ENCODE results near the gene BMAL1. TPM values are rescaled to one million over a fixed set of nuclear protein-coding genes. Genes with fewer than 3 reads are reported as not detected.

The BMAL1 gene
- total RNA-seq, 2 experiments from 2014 or later: 36.0 to 41.0 TPM

- H3K9me3 Mint-ChIP-seq: no peaks in the 10 kb centered on the region
- no peak overlapping the region for H3K27ac Mint-ChIP-seq
- H3K27me3 Mint-ChIP-seq: no peaks in the 10 kb centered on the region
- DNase-seq: no peak
- no peak overlapping the region for H3K4me3 Mint-ChIP-seq
- ChIA-PET CTCF (interaction anchor here (1.0 kb wide), 1 partner anchor 22 kb away, joined by 3 read pairs; no protein-coding TSS in a partner anchor), POLR2A (interaction anchor here (0.8 to 3.0 kb wide), 2 partner anchors 14 to 37 kb away, joined by 3 to 11 read pairs; no protein-coding TSS in a partner anchor)
- H3K36me3 Mint-ChIP-seq (ENCODE audit: low read depth): peaks cover 27% of the 10 kb centered on the region
- peaks cover 33% of the 10 kb centered on the region for H3K4me1 Mint-ChIP-seq
Observed at GRCh38 chr11:13315517-13316432, 38.2 kb downstream of the BMAL1 start.

GRCh38 chr11:13316528-13316961, 39.0 kb downstream of the BMAL1 start:
- Mint-ChIP-seq H3K27me3 (no peaks in the 10 kb centered on the region), H3K36me3 (ENCODE audit: low read depth) (peaks cover 21% of the 10 kb centered on the region), H3K4me1 (peaks cover 32% of the 10 kb centered on the region), H3K9me3 (no peaks in the 10 kb centered on the region), H3K27ac (no peak overlapping the region), H3K4me3 (no peak overlapping the region)
- ChIA-PET CTCF (interaction anchor here (1.3 kb wide), 1 partner anchor 27 kb away, joined by 4 read pairs; no protein-coding TSS in a partner anchor), POLR2A (interaction anchor here (0.8 to 3.0 kb wide), 2 partner anchors 15 to 38 kb away, joined by 3 to 11 read pairs; no protein-coding TSS in a partner anchor)
- DNase-seq: no peak

- CTCF ChIA-PET: interaction anchor here (0.7 to 4.3 kb wide), 3 partner anchors 19 to 1242 kb away, joined by 4 to 35 read pairs (median 5); no protein-coding TSS in a partner anchor
- no peak for DNase-seq
- no peak overlapping the region for H3K27ac Mint-ChIP-seq
- peaks cover 34% of the 10 kb centered on the region for H3K4me1 Mint-ChIP-seq
- POLR2A ChIA-PET: interaction anchor here (1.7 kb wide), 1 partner anchor 39 kb away, joined by 6 read pairs; no protein-coding TSS in a partner anchor
- peaks cover 20% of the 10 kb centered on the region for H3K36me3 Mint-ChIP-seq (ENCODE audit: low read depth)
- H3K9me3 Mint-ChIP-seq: no peaks in the 10 kb centered on the region
- H3K4me3 Mint-ChIP-seq: no peak overlapping the region
- H3K27me3 Mint-ChIP-seq: no peaks in the 10 kb centered on the region
Observed at GRCh38 chr11:13317293-13318080, 39.9 kb downstream of the BMAL1 start.

- Mint-ChIP-seq H3K27ac (peak overlapping the region; percentile 22), H3K4me1 (peaks cover 28% of the 10 kb centered on the region), H3K4me3 (peak overlapping the region; percentile 25), H3K36me3 (ENCODE audit: low read depth) (peaks cover 14% of the 10 kb centered on the region), H3K9me3 (no peaks in the 10 kb centered on the region), H3K27me3 (no peaks in the 10 kb centered on the region)
- POLR2A ChIA-PET: interaction anchor here (1.2 to 1.7 kb wide), 2 partner anchors 22 to 40 kb away, joined by 3 to 6 read pairs; no protein-coding TSS in a partner anchor
- DNase-seq: no peak
- CTCF ChIA-PET: interaction anchor here (0.7 to 4.3 kb wide), 6 partner anchors 11 to 1721 kb away, joined by 3 to 35 read pairs (median 4); no protein-coding TSS in a partner anchor
Observed at GRCh38 chr11:13318498-13319295, 41.1 kb downstream of the BMAL1 start.

GRCh38 chr11:13320688-13321087, 43.1 kb downstream of the BMAL1 start:
- Mint-ChIP-seq H3K4me1 (peaks cover 27% of the 10 kb centered on the region), H3K36me3 (ENCODE audit: low read depth) (peaks cover 10% of the 10 kb centered on the region), H3K27me3 (no peaks in the 10 kb centered on the region), H3K27ac (no peak overlapping the region), H3K4me3 (no peak overlapping the region), H3K9me3 (no peaks in the 10 kb centered on the region)
- no peak for DNase-seq
- ChIA-PET CTCF (interaction anchor here (4.3 kb wide), 1 partner anchor 16 kb away, joined by 35 read pairs; no protein-coding TSS in a partner anchor), POLR2A (no interaction called here)

GRCh38 chr11:13321431-13321830, 43.8 kb downstream of the BMAL1 start:
- ChIA-PET POLR2A (no interaction called here), CTCF (interaction anchor here (4.3 kb wide), 1 partner anchor 15 kb away, joined by 35 read pairs; no protein-coding TSS in a partner anchor)
- no peak overlapping the region for H3K4me3 Mint-ChIP-seq
- H3K9me3 Mint-ChIP-seq: no peaks in the 10 kb centered on the region
- peaks cover 21% of the 10 kb centered on the region for H3K4me1 Mint-ChIP-seq
- no peaks in the 10 kb centered on the region for H3K27me3 Mint-ChIP-seq
- no peak overlapping the region for H3K27ac Mint-ChIP-seq
- no peak for DNase-seq
- peaks cover 10% of the 10 kb centered on the region for H3K36me3 Mint-ChIP-seq (ENCODE audit: low read depth)

- no peak overlapping the region for H3K27ac Mint-ChIP-seq
- H3K4me3 Mint-ChIP-seq: no peak overlapping the region
- H3K4me1 Mint-ChIP-seq: peaks cover 13% of the 10 kb centered on the region
- H3K9me3 Mint-ChIP-seq: no peaks in the 10 kb centered on the region
- peaks cover 25% of the 10 kb centered on the region for H3K36me3 Mint-ChIP-seq (ENCODE audit: low read depth)
- ChIA-PET POLR2A (no interaction called here), CTCF (no interaction called here)
- no peak for DNase-seq
- H3K27me3 Mint-ChIP-seq: no peaks in the 10 kb centered on the region
Observed at GRCh38 chr11:13324141-13324540, 46.6 kb downstream of the BMAL1 start.

- H3K27me3 Mint-ChIP-seq: no peaks in the 10 kb centered on the region
- no peak overlapping the region for H3K27ac Mint-ChIP-seq
- peaks cover 18% of the 10 kb centered on the region for H3K4me1 Mint-ChIP-seq
- DNase-seq: no peak
- CTCF ChIA-PET: no interaction called here
- no peak overlapping the region for H3K4me3 Mint-ChIP-seq
- H3K9me3 Mint-ChIP-seq: no peaks in the 10 kb centered on the region
- POLR2A ChIA-PET: no interaction called here
- peaks cover 29% of the 10 kb centered on the region for H3K36me3 Mint-ChIP-seq (ENCODE audit: low read depth)
Observed at GRCh38 chr11:13324709-13325108, 47.1 kb downstream of the BMAL1 start.

GRCh38 chr11:13327421-13327820, 49.8 kb downstream of the BMAL1 start:
- Mint-ChIP-seq H3K36me3 (ENCODE audit: low read depth) (peaks cover 23% of the 10 kb centered on the region), H3K27ac (no peak overlapping the region), H3K4me3 (no peak overlapping the region), H3K27me3 (no peaks in the 10 kb centered on the region), H3K4me1 (peaks cover 23% of the 10 kb centered on the region), H3K9me3 (no peaks in the 10 kb centered on the region)
- no peak for DNase-seq
- ChIA-PET CTCF (no interaction called here), POLR2A (no interaction called here)

GRCh38 chr11:13328286-13328685, 50.7 kb downstream of the BMAL1 start:
- POLR2A ChIA-PET: no interaction called here
- Mint-ChIP-seq H3K36me3 (ENCODE audit: low read depth) (peaks cover 22% of the 10 kb centered on the region), H3K27ac (no peak overlapping the region), H3K27me3 (no peaks in the 10 kb centered on the region), H3K4me3 (no peak overlapping the region), H3K4me1 (peaks cover 31% of the 10 kb centered on the region), H3K9me3 (no peaks in the 10 kb centered on the region)
- CTCF ChIA-PET: no interaction called here
- no peak for DNase-seq

- H3K4me3 Mint-ChIP-seq: no peak overlapping the region
- H3K4me1 Mint-ChIP-seq: peaks cover 41% of the 10 kb centered on the region
- POLR2A ChIA-PET: interaction anchor here (1.3 to 1.4 kb wide), 2 partner anchors 16 to 44 kb away, joined by 3 to 4 read pairs; no protein-coding TSS in a partner anchor
- peak overlapping the region; percentile 30 for H3K27ac Mint-ChIP-seq
- no peaks in the 10 kb centered on the region for H3K9me3 Mint-ChIP-seq
- CTCF ChIA-PET: interaction anchor here (1.2 kb wide), 1 partner anchor 11 kb away, joined by 3 read pairs; no protein-coding TSS in a partner anchor
- H3K27me3 Mint-ChIP-seq: no peaks in the 10 kb centered on the region
- no peak for DNase-seq
- H3K36me3 Mint-ChIP-seq (ENCODE audit: low read depth): peaks cover 25% of the 10 kb centered on the region
Observed at GRCh38 chr11:13329670-13330356, 52.2 kb downstream of the BMAL1 start.
